DMS153 treated with DMSO at 0.1 percent for 48 hours (cell line): ENCODE results near the gene KLHL42.
"Not testable (repeated sequence)": the region's sequence is repeated elsewhere in the genome, so short reads cannot be mapped to it uniquely, and the experiment has no call there.

ENCODE experiments used
- DNase-seq: peaks from one replicate; lab custom pipeline; 2025; ENCODE audit not compliant: unreplicated experiment; lab: John Stamatoyannopoulos, UW

Gene KLHL42

DNA sequence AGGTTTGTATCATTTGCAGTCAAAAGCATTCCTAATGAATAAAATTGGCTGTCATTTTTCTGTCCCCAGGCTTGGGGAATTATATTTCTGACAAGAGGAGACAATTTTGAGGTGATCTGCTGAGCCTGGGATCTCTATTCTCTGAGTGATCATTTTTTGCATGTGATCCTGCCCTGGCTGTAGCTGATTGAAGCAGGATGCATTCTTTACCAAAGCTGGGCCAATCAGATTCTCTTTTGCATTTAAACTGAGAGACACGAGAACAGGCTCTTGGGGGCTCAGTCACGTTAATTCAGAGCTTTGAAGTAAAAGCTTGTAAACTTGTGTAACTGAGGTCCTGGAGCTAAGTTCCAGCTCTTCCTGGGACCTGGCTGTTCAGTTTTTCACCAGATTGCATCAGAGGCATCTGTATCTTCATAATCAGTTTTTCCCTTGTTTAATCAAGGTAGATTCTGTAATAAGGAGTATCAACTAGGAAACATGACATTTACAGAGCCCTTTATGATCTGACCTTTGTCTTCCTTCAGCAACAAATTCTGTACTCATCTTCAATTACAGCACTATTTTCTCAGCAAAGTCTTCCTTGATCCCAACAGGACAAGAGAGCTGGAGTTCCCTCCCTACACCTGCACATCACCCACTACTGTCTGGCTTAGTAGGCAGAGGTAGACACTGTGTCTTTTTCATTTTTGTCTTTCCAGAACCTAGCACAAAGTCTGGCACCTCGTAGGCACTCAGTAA, 35.0 kb downstream of the KLHL42 start:
- DNase-seq = no peak

DNA sequence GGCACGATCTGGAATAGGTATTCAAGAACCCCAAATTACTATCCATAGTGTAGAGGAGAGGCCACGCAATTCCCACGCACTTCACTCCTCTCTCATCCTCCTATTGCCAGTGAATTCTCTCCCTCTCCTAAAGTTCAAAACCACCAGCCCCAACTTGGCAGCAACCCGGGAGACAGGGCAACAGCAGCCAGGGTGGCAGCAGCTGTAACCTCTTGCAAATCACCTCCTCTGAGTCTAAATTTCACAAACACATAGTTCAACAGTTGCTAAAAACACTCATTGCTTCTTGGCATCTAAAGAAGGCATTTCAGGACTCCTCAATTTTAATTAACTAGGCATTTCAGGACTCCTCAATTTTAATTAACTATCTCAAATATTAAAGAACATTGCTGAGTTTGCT, 37.7 kb downstream of the KLHL42 start:
- DNase-seq = no peak

DNA sequence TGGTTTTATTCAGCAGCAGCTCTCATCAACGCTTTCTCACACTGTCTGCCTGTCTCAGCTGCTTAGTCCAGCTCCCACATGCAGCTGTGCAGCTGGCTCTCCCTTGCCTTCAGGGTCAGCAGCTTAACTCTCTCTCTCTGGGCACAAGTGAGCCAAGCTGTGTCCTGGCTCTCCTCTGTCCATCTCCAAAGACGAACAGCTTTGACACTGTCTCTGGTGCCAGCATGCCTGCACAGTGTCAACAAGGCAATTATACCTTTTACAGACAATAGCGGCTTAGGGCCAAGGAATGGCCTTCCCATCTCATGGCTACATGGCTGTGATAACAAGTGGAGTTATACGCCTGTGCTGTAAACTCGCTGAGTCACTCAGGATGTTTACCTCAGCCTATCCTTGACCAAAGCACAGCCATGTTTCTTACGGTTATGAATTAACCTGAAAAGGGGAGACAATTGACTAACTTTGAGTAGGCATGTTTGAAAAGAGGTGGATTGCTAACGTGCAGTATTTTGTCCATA, 38.4 kb downstream of the KLHL42 start:
- DNase-seq = no peak

DNA sequence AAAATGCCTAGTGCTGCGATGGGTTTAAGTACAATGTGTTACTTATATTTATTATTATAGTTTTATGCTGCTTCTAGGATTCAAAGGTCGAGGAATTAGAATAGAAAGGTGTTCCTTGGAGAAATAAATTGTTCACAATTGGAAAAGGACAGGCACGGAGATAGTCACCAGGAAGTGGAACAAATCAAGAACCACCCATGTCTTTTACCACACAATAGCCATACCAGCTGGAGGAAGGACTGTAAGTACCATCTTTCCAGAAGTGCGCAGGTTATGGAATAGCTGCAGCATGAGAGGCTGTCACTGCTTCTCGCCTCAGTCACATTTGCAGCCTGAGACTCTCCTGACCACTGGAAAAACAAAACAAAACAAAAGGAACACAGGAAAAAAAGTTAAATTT, 40.5 kb downstream of the KLHL42 start:
- no peak for DNase-seq

DNA sequence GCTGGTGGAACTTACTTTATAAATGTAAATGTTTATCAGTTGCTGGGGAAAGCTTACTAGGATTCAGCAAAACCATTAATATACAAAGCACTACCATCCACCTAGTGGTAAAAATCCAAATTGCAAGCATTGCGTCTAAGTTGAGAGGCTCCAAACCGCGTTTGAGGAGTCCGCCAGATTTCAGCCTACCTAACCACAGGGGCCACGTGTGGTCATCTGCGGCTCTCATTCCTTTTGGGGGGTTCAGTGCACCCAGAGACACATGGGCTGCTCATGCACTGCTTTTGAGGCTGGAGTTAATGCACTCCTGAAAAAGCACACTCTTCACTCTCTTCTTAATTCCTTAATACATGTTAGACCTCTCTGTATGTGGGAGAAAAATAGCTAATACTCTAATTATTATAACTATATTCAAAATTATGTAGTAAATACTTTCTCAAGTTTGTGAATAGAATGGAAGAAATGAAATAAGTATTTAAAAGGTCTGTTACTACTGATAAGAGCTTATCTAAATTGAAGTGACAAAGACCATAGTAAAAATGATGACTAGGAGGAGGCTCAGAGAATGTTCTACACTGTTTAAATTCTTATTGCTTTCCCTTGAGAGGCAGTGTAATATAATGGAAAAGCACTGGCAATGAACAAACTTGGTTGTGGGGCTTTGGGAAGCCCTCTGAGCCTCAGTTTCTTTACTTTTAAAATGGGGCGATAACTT, 41.4 kb downstream of the KLHL42 start:
- DNase-seq = no peak

DNA sequence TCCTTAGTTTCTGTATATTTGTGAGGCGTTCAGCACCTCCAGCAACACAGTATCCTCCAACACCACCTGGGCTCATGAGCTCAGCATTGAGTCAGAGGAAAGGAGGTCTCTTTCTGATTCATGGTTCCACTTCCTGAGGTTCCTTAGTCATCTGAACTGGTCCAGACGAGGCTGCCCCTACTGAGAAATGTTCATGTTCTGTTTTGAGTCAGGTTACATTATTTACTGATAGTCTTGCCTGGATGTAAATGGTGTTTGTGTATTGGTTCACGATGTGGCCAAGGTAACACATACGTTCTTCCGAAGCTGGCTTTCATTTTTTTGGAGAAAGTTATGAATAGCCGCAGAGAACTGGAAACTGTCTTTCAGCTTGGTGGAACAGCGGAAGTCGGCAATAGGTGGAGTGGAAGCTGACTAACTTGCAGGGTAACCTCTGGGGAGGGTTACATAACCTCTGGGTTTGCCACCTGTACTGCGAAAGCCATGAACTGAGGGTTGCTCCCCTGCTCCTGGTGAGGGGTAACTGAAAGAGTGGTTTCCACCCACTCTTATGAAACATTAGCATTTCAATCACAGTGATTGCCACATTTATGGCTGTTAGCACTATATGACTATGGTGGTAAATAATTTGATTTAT, 42.2 kb downstream of the KLHL42 start:
- DNase-seq = no peak

DNA sequence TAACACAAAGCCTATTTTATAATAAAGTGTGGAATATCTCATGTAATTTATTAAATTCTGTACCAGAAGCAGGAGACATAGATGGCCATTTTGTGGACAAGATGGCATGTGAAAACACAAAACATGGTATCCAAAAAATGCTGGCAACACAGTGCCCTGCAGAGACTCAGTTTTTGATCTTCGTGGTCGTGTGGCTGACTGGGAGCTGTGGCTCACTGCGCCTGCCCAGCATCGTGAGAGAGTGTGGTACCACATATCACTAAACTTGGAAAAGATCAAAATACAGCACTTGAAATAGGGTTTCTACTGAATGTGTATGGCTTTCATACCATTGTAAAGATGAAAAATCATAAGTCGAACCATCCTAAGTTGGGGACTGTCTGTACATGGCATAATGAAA, 43.0 kb downstream of the KLHL42 start:
- DNase-seq = no peak

DNA sequence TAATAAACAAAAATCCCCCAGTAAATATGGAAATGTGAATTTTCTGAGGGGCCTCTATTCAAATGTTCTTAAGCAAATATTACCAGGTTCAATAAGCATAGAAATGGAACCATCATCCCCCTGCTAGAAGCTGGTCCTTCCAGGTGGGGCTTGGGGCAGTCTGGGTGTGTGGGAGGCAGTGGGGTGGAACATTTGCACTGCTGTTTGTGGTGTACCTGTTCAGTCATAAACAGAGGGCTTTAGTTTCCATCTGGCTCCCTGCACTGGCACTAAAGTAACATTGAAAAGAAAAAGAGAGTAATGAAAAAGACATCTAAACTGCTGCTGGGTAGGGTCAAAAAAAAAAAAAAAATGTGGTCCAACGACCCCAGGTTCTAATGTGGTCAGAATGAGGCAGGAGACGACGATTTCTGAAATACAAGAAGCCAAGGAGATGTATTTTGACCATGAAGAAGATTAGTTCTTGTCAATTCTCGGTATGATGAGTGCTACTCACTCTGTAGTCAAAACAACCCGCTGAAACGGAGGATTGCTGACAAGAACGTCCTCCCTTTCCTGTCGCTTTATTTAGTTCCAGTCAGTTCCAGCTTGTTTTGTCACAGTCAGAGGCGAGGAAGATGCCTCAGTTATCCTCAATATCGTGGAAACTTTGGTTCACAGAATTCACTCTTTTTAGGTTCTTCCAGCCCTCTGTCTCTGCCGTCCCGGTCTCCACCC, 44.3 kb downstream of the KLHL42 start:
- no peak for DNase-seq

DNA sequence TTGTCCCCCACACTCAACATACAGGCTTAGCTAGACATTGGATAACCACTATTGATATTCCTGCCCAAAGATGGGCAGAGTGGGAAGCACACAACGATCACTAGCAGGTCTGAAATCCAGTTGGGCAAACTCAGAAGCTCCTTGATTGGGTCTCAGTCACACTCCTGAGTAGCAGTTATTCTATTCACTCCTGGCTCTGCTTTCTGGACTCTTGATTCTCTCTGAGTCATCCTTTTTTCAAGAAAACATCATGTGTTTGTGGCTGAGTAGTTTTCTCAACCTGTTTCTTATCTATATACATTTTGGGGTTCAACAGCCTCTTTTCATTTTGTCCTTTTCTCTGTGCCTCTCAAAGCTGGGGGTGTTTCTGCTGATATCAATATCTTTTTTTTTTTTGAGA, 46.0 kb downstream of the KLHL42 start:
- no peak for DNase-seq

DNA sequence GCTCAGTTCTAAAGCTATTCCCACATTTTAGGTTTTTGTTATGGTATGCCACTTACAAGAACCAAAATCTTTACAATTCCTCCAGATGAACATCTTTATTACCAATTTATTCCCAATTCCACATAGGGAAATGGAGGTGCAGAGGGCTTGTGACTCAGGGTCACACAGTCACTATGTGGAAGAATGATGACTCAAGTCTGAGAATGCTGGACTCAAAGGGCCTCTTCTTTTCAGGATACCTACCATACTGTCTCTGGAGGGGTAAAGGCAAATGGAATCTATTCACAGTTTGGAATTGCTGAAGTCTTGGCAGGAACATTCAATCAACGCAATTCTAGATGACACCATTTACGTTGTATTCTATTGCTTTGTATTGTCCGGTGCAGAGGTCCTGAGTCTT, 48.2 kb downstream of the KLHL42 start:
- DNase-seq = no peak

DNA sequence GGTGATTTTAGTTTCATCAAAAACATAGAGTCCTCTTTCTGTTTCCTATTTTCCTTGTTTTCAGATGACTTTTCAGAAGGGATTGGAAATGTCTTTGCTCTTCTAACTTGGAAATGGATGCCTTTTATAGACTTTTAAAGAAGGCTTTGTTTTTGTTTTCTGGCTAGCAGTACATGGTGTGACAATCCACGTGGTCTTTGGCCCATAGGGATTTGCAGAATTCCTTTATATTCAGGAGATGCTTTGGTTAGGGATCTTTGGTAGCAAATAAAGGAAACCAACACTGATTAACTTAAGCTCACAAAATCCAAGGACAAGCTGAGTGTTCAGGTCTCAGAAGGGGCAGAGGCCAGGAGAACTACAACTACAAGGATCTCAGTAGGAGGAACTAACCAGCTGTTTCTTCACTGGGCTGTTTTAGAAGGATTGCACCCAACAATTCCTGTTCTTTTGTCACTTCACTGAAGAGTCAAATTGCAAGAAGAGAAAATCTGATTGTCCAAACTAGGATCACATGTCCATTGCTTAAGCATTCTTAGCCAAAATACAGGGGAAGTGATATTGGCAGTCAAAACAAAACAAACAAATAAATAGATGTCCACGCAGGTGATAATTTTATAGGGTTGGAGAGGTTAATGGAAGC, 58.6 kb downstream of the KLHL42 start:
- no peak for DNase-seq

DNA sequence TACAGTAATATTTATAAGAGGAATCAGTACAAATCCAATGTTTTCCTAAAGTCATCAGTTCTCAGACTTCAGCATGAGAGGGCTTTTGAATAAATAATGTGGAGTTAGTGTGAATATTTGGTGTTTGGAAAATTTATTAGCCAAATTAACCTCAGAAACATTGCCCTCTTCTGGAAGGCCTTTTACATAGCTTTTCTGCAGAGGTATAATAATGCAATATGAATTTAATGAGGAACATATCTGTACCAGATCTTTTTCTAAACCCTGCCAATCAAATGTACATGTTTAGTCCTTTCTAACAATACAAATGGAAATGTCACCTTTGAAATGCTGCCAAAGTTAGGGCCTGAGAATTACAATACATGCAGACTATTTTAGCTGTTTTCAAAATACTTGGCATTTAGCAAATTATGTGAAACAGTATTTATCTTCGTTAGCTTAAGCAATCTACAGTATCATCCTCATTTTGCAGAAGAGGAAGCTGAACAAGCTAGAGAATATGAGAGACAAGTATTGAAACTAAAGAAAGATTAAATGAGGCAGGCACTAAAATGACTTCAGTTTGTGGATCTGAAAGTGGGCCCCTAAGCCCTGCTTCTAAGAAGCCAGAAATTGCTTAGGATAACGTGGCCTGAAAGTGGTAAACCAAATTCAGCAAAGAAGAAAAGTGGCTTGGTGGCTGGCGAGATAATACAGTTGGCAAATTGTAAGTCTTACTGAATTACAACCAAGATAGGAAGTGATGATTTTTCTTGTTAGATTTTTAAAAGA, 60.4 kb downstream of the KLHL42 start:
- no peak for DNase-seq

DNA sequence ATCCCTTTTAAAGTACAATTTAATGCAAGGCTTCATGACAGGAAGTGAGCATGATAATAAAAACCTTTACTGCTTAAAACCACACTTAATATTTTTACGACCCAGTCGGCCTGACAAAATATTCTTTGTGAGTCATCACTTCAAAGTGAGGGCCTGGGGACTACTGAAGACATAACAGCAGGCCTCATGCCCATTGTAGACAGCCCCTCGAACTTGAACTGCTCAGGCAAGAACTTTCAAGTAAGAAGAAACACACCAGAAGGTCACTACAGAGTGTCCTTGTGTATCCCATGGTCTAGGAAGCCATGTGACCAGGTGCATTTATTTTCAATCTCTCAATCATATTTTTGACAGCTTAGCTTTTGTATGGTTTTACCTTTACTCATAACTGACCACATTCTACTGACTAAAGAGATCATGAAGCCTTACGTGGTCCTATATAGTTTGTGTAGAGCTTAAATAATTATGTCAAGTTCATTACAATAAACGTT, 61.4 kb downstream of the KLHL42 start:
- no peak for DNase-seq

DNA sequence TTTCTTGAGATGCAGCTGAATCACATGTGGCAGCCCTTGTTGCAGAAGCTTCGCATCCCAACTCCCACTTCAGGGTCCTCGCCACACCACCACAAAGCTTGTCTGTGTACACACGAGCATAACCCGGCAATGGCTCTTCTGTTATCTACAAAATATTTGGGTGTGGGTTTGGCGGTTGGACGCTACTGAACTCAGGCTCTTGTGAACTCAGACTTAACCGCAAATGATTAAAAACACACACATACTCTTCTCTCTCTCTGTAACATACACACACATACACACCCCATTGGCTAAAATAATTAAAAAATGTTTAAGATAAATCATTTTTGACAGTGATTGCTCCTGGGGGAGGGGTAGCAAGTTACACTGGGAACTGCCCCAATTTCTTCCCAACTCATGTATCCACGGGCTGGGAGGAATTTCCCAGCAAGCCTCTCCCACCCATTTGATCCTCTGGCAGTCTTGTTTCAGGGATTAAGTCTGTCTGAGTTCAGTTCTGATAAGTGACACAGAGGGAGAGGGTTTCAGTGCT, 63.7 kb downstream of the KLHL42 start:
- no peak for DNase-seq

DNA sequence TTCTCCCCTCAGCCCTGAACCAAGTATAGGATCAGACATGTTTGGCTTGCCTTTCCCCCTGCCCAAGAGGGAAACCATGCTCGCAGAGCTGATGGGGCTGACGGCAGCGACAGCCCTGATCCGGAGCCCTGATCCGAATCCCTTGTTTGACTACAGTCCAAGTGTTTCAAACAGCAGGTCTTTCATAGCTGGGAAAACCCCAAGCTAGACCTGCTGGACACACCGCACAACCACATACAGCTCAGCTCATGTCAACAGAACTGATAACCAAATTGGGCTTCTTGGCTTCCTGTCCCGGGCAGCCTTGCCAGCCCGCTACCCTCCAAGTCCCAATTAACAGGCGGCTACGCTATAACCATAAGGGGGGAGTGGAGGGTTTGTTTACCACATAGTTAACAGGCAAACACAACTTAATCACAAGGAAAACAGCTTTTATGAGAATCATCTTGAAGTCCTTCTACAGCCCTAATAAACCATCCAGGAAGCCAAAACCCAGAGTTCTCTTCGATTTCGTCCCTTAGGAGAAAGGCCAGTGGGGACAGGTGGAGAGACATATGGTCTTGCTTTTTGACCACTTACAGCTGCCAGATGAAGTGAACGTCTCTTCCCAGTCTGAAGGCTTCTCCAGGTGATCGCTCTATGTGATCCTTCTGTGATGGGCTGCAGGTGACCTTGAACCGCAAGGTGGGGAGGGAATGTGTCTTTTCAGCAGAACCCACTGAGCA, 64.5 kb downstream of the KLHL42 start:
- no peak for DNase-seq

DNA sequence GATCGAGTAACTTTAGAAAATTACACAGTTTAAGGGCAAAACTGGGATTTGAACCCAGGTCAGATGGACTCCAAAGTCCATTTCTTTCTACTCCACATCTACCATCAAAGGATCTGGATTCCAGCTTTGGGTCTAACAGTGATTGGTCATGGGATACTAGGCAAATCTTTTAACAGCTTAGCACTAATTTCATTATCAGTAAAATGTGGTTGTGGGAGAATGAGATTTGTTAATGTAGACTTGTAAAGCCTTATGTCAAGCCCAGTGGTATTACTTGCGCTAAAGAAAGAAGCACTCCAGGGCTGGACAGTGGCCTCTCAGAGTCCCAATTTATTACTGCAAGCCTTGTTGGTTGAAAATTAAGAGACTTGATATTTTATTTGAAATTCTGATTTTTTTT, 65.2 kb downstream of the KLHL42 start:
- no peak for DNase-seq

DNA sequence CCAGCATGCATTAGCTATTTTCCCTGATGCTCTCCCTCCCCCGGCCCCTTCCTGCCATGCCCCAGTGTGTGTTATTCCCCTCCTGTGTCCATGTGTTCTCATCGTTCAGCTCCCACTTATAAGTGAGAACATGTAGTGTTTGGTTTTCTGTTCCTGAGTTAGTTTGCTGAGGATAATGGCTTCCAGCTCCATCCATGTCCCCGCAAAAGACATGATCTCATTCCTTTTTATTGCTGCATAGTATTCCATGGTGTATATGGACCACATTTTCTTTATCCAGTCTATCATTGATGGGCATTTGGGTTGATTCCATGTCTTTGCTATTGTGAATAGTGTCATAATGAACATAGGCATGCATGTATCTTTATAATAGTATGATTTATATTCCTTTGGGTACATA, 65.7 kb downstream of the KLHL42 start:
- not testable (repeated sequence) for DNase-seq

DNA sequence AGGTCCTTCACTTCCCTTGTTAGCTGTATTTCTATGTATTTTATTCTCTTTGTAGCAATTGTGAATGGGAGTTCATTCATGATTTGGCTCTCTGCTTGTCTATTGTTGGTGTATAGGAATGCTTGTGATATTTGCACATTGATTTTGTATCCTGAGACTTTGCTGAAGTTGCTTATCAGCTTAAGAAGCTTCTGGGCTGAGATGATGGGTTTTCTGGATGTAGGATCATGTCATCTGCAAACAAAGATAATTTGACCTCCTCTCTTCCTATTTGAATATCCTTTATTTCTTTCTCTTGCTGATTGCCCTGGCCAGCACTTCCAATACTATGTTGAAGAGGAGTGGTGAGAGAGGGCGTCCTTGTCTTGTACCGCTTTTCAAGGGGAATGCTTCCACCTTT, 67.3 kb downstream of the KLHL42 start:
- not testable (repeated sequence) for DNase-seq

DNA sequence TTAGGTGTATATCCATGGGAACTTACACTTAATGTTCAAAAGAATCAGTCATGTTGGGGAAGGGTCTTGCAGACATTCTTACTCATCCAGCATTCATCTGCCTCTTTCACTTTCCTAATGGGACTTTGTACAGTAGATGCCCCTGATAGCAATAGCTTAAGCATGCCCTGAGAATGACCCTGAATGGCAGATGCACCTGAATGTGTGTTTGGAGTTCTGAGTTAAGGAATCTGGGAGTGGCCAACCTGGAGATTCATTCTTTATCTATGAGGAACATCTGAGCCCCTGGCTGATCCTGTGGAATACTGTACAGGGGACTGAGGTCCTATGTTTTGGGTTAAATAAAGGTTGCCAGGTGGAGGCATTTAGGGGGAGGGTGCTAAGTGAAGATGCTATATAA, 71.3 kb downstream of the KLHL42 start:
- DNase-seq = no peak
